Measurements from ENCODE around the gene TLK1.
A peak's percentile ranks its signal among the peaks of the same experiment; 100 is the strongest.
"Not testable (repeated sequence)": the region's sequence is repeated elsewhere in the genome, so short reads cannot be mapped to it uniquely, and the experiment has no call there.

TLK1 gene

DNA sequence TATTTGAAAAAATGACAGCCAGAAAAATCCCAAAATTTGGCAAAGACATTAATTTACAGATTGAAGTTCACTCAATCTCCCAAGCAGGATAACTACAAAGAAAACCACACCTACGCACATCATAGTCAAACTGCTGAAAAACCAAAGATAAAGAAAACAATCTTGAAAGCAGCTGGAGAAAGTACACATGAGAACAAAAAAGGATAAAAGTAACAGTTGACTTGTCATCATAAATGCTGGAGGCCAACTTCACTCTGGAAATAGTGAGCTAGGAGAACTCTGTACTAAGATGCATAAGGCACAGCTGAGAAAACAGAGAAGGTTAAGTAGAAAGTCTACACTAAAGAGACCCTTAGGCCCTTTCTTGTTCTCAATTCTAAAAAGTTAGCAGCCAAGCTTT lies 73.1 kb downstream of the TLK1 start:
- FAIRE-seq (no peak), DNase-seq (ENCODE audit: insufficient read length, low spot score) (no peak)

DNA sequence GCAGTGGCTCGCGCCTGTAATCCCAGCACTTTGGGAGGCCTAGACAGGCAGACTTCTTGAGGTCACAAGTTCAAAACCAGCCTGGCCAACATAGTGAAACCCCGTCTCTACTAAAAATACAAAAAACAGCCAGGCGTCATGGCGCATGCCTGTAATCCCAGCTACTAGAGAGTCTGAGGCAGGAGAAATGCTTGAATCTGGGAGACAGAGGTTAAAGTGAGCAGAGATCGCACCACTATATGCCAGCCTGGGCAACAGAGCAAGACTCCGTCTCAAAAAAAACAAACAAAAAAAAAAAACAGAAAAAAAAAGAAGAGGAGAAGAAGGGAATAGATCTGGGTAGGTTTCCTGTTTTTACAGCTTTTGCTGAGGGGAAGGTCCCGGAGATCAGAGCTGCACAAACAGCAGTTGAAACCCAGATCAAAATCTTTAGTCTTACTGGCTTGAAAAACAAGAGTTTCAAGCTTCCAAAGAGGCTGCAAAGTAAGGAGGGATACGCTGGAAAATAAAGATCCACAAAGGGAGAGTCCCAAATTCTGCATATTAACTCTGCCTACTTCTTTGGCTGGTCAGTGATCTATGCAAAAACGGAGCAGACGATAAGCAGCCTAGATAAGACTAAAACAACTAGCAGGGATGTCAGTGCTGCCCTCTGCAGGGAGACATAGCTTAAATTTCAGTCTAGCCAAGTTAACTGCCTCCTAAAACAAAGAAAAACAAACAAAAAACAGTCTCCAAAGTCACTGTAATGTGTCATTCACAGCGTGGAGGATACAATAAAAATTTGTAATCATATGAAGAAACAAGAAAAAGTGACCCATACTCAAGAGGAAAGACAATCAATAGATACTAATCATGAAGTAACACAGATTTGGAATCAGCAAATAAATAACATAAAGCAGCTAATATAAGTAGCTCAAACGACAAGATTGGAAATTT lies 74.1 kb downstream of the TLK1 start:
- peak; percentile 34 for DNase-seq (ENCODE audit: insufficient read length, low spot score)

DNA sequence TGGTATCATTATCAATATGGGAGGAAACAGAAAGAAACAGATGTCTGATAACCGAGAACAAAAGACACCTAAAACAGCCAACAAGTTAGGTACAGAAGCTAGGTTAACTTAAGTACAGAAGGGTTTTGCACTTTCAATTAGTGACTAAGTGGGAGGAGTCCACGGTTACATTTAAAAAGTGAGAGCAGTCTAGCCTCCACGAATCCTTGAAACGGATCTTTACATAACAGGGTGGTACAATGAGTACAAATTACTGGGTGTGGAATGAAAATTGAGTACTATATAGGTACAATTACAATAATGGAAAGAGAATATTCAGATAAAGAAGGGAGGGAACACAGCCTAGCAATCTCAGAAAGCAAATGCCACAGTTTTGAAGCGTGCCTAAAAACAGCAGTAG lies 76.6 kb downstream of the TLK1 start:
- DNase-seq (ENCODE audit: insufficient read length, low spot score) (no peak), FAIRE-seq (no peak)

More for the DNA sequence above, 74.1 kb downstream of the TLK1 start:
- peak; percentile 72 for FAIRE-seq

DNA sequence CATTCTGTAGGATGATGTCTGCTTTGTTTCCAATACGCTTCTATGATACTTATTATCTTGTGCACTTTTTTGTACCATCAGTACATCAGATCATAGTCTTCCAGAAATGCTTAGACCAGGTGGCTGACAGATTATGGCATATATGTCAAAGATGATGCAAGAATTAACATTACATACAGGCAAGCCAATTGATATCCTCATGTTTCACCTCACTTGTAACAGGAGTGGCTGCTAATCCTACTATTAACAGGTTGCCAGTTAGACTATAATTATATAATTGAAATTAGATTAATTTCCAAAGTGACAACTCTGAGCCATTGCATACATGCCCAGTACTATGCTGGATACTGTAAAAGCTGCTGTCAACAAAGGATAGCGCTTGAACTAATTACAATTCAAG lies 77.2 kb downstream of the TLK1 start:
- DNase-seq (ENCODE audit: insufficient read length, low spot score): no peak
- no peak for FAIRE-seq

GRCh38 chr2:171081649-171082111 lies 79.0 kb downstream of the TLK1 start:
- FAIRE-seq: no peak
- no peak for DNase-seq (ENCODE audit: insufficient read length, low spot score)

DNA sequence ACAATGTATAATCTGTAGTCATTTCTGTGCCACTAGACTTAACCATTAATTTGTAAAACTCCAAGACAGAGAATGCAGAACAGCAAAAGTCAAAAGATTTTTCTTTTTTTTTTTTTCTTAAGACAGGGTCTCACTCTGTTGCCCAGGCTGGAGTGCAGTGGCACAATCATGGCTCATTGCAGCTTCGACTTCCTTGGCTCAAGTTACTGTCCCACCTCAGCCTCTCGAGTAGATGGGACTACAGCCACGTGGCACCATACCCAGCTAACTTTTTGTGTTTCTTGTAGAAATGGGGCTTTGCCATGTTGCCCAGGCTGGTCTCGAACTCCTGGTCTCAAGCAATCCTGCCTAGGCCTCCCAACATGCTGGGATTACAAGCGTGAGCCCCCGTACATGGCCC lies 80.1 kb downstream of the TLK1 start:
- FAIRE-seq (no peak), DNase-seq (ENCODE audit: insufficient read length, low spot score) (no peak)

- FAIRE-seq; DNase-seq (ENCODE audit: insufficient read length, low spot score): not testable (repeated sequence)
Observed at GRCh38 chr2:171076422-171076821, 84.3 kb downstream of the TLK1 start.

DNA sequence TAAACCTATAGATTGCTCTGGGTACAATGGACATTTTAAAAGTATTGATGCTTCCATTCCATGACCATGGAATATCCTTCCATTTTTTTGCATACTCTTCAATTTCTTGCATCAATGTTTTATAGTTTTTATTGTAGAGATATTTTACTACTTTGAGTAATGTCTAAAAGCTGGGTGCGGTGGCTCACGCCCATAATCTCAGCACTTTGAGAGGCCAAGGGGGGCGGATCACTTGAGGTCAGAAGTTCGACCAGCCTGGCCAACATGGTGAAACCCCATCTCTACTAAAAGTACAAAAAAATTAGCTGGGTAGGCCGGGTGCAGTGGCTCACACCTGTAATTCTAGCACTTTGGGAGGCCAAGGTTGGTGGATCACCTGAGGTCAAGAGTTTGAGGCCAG lies 88.5 kb downstream of the TLK1 start:
- DNase-seq (ENCODE audit: insufficient read length, low spot score): no peak
- FAIRE-seq: no peak

GRCh38 chr2:171069286-171069956 lies 91.3 kb downstream of the TLK1 start:
- no peak for DNase-seq (ENCODE audit: insufficient read length, low spot score)
- no peak for FAIRE-seq

- no peak for DNase-seq (ENCODE audit: insufficient read length, low spot score)
- FAIRE-seq: no peak
Observed at GRCh38 chr2:171066110-171066509, 94.6 kb downstream of the TLK1 start.

- DNase-seq (ENCODE audit: insufficient read length, low spot score) (no peak), FAIRE-seq (no peak)
Observed at GRCh38 chr2:171057575-171057974, 103.1 kb downstream of the TLK1 start.

DNA sequence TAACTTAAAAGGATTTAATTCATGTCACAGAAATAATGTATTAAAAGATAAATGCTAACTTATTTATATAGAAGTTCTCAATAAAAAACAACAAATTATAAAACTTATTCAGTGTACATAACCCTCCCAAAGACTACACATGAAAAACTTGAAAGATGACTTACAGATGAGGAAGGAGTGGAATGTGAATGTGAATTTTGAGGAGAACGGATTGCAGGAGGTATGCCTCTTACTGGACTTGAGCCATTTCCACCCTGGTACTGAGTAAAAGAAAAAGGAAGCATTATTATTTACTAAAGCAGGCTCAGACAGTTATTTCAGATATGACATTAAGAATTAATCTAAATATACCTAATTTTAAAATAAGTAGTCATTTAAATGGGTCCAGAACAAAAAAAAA lies 104.4 kb downstream of the TLK1 start:
- FAIRE-seq: no peak
- no peak for DNase-seq (ENCODE audit: insufficient read length, low spot score)

GRCh38 chr2:171049691-171050090 lies 111.0 kb downstream of the TLK1 start:
- no peak for DNase-seq (ENCODE audit: insufficient read length, low spot score)
- no peak for FAIRE-seq

GRCh38 chr2:171046048-171046560 lies 114.6 kb downstream of the TLK1 start:
- FAIRE-seq (no peak), DNase-seq (ENCODE audit: insufficient read length, low spot score) (no peak)

DNA sequence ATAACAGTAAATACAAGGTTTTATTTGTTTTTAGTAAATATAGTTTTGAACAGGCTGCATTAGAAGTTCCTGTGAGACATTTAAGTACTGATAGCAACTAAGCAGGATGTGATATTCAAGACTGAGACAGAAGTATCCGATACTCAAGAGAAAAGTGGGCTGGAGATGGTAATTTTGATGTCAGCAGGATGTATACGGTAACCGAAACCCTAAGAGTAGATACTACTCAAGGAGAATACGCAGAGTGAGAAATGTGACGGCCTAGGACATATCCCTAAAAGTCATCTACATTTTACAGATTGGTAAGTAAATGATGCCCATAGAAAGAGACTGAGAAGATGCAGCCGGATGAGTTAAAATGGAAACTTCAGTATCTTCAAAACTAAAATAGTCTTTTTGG lies 116.3 kb downstream of the TLK1 start:
- DNase-seq (ENCODE audit: insufficient read length, low spot score) (no peak), FAIRE-seq (no peak)

DNA sequence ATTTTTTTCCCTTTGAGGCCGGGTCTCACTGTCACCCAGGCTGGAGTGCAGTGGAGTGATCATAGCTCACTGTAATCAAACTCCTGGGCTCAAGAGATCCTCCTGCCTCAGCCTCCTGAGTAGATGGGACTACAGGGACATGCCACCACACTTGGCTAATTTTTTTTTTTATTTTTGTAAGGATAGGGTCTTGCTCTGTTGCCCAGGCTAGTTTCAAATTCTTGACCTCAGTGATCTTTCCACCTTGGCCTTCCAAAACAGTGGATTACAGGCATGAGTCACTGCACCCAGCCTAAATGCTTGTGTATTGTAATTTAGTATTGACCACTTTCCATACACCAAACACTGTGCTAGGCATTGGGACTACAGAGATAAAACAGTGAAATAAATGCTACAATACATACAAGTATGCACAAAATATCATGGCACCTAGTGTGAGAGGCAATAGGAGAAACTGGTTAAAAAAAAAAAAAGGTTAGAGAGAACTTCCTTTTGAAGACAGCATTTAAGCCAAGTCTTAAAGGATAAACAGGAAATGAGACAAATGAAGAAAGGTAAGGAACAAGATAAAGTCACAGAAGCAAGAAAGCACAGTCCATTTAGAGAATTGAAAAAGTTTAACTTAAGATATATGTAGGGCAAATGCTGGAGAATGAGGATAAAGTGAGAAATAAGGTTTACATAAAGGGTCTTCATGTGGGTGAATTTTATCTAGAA lies 118.3 kb downstream of the TLK1 start:
- FAIRE-seq: no peak
- DNase-seq (ENCODE audit: insufficient read length, low spot score): no peak

- DNase-seq (ENCODE audit: insufficient read length, low spot score) (no peak), FAIRE-seq (no peak)
Observed at GRCh38 chr2:171036532-171036931, 124.2 kb downstream of the TLK1 start.

- no peak for FAIRE-seq
- no peak for DNase-seq (ENCODE audit: insufficient read length, low spot score)
Observed at GRCh38 chr2:171034315-171034714, 126.4 kb downstream of the TLK1 start.

DNA sequence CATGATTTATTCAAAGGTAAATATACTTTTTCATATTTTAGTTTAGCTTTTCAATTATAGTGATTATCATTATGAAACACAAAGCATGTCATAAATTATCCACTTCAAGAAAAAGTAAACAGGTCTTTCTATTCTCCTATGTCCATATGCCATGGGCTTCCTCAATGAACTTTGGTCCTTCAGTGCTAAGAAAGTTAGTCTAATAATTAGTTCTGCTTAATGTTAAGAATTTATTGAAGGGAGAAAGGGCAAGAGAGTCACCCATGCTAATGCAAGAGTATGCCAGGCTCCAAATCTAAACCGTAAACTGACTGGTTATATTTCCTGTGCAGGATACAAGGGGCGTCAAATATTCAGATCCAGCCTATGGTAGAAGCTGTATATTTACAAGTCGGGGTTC lies 135.5 kb downstream of the TLK1 start:
- FAIRE-seq: no peak
- DNase-seq (ENCODE audit: insufficient read length, low spot score): no peak

- FAIRE-seq (no peak), DNase-seq (ENCODE audit: insufficient read length, low spot score) (no peak)
Observed at GRCh38 chr2:171018522-171018921, 142.2 kb downstream of the TLK1 start.

DNA sequence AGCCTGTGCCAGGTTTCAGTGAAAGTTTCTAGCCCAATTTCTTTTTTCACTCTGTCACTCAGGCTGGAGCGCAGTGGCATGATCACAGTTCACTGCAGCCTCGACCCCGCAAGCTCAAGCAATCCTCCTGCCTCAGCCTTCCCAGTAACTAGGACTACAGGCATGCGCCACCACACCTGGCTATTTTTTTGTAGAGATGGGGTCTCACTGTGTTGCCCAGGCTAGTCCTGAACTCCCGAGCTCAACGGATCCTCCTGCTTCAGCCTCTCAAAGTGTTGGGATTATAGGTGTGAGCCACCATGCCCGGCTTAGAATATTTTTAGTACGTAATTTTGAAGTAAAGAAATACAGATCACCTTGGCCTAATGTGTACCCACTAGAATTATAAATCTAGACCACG lies 144.6 kb downstream of the TLK1 start:
- DNase-seq (ENCODE audit: insufficient read length, low spot score) (no peak), FAIRE-seq (no peak)

All from HTR-8/SVneo (cell line).